Stimulated activated CD4-positive, alpha-beta T cell treated with anti-CD3 and anti-CD28 coated beads, Interleukin-4, amount 100 ng/mL, for 4 hours (primary cell): ENCODE measurements around the gene EXOSC10.

Experiments used
- DNase-seq, 2 experiments: peaks; one replicate each; pipeline ENCODE4 v3.0.0-alpha.2; 2020

The EXOSC10 gene

DNA sequence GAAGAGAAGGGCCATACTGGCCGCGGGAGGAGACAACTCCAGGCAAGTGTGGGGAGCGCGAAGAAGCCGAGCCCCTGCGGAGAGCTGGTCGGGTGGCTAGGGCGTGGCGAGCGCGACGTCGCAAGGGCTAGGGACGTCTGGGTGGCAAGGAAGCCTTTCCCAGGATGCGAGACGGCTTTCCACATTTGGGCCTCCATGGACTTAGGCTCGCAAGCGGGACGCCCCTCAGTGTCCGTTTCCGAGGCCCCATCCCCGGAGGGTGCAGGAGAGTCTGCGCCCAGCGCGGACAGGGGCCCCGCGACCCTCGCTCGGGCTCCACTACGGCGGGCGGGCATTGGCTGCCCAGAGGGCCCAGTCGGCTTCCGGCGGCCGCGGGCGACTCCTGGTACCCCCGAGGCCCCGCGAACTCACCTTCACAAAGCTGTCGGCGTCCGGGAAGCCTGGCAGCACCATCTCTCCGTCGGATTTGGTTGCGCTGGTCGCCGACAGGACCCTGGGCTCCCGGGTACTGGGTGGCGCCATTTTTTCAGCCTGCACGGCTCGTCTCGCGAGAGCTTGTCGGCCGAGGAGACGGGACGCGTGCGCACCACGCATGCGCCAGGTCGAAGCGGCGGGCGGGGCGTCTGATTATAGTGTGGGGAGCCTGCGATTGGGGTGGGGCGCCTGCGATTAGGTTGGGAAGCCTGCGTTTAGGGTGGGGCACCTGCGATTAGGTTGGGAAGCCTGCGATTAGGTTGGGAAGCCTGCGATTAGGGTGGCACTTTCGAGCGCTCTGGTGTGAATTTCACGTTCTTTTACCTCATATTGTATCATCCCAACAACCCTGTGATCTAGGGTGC is at the start of gene EXOSC10:
TSS of gene EXOSC10 (minus strand) at position 560 of the 839 bp plus-strand sequence. CDS start at position 522, 38 bp downstream.
- DNase-seq: peak; percentile 93 to 96

DNA sequence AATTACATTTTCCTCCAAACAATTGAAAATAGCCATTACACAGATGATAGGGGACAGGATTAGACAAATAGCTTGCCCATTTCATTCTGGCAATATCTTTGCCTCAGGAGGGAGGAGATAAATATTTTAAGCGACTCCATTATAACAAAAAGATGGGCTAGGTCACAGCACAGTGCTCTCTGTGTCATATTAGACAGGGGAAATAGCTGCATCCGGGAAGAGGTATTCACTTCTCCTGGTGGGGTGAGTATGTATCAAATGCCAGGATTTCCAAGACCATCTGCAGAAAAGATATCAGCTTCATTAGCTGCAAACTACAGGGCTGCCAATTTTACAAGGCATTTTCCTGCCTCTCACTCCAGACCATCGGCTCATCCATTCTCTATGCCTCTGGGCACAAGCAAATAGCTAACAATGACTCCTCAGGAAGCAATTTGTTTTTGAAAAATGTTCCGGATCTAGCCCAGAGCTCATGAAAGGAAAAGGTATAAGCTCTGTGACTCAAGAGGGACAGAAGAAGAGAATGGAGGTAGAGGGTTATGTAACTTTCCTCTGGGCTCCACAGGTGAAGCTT is 47.6 kb upstream of the EXOSC10 start:
- no peak for DNase-seq

DNA sequence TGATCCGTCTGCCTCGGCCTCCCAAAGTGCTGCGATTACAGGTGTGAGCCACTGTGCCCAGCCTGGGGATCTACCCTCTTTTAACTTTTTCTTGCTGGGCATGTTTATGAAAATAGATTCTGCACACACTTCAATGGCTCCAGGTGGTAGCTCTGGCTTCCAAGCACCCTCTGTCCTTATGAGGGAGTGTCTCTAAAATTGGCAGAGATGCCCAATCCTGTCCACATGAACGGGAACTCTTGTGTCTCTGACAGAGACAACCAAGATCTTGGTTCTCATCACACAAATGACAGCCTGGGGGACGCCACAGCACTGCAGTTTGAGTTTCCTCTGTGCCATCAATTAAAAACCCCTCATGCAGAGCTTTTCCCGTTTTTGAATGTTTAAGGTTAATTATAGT is 46.1 kb upstream of the EXOSC10 start:
- no peak for DNase-seq

DNA sequence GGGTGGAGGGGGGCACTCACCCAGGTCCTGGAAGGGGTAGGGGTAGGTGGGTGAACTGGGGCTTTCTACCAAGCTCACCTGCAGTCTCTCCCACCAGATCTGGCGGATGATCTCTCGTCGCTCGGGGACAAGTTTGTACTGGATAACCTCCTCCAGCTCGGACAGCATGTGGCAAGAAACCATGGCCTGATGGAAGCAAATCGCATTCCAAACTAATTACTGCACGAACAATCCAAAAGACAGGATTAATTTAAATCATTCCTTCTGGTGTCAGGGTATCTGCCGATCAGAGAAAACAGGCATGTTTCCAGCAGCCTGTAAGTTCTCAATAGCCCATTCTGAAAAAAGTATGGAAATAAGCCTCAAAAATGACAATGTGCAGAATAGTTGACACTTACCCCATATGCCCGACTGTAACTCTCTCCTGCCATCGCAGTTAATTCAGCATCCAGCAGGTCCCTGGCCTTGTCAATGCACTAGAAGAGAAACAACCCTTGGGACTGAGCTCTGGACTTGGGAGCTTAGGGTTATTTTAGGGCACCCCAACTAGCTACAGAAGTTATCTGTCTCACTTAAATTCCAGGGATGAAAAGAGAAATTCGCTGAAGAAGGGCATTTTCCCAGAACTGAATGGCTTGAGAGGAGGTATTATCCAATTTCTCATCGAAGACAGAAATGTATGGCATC is 45.0 kb upstream of the EXOSC10 start:
- DNase-seq: no peak

DNA sequence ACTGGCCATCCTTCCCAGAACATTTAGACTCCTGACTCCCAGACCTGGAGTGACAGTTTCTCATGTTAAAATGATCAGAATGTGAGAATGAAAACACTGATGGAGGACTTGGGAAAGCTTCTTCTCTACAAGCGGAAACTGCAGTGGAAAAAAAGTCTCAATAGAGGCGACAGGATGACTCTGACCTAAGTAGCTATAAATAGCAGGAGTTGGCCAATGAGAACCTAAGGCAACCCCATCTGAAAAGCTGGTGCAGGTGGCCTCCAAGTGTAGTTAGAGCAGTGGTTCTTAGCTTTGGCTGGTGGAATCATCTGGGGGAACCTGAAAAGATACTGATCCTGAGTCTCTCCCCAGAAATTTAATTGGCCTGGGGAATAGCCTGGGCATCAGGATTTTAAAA is 44.2 kb upstream of the EXOSC10 start:
- no peak for DNase-seq

DNA sequence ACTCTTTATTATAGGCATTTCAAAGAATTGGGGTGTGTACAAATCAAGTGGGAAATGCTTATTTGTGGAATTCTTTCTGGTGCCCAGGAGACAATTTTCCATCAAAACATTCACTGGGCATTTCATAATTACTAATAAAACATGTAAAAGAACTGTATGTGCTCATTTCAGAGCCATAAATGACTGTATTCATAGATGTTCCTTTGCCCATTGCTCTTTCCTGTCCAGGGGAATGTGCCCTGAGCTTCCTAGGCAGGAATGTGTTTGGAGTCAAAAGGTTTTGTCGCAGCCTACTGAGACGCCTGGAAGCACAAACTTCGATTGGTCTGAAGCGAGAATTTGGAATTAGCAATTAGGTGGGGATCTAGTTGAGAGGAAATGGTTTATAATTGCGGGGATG is 43.7 kb upstream of the EXOSC10 start:
- no peak for DNase-seq

DNA sequence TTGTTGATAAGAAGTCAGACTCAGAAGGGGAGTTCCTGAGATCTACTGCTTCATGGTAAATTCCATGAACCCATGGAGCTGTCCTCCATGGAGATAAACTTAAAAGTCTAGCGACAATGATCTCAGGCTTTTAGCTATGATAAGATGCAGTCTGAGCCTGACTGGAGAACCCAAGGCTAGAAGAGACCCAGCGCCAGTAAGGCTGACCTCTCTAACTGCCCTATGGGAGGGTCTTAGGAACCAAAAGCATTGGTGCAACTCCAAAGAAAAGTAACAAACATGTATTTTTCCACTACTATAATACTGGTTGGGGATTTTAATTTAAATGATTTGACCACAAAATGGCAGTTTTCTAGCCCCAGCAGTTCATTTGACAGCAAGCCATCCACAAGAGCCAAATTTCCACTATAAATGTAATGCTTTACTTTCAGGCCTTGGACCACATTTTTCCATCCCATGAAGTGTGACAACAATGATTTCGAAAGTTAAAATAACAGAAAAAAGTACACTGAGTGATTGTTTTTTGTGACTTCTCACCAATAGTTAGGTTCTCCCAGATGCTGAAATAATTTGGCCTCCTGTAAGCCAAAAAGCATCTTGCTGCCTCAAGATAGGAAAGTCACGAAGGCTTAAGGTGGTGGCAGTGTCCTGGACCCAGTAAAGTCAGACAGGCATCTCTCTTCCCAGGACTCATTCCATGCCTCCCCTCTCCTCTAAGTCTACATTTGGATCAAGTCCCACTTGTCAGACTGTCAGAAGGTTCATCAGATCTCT is 43.1 kb upstream of the EXOSC10 start:
- no peak for DNase-seq

DNA sequence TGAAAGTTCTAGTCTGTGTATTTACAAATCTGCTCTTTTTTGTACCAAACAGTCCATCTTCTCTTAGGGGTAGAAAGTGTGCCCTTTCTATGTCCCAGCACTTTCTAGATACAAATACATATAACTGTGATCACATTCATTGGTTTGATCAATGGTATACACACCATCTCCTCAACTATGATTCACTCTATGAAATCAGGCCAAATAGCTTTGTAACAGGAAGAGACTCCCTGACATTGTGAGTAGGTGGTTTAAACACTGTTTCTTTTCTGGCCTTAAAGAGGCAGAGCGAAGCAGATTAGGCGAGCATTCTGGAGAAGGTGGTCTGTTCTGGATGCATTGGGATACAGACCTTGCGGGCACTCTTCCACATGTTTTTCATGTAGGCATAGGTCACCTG is 39.3 kb upstream of the EXOSC10 start:
- DNase-seq: no peak

DNA sequence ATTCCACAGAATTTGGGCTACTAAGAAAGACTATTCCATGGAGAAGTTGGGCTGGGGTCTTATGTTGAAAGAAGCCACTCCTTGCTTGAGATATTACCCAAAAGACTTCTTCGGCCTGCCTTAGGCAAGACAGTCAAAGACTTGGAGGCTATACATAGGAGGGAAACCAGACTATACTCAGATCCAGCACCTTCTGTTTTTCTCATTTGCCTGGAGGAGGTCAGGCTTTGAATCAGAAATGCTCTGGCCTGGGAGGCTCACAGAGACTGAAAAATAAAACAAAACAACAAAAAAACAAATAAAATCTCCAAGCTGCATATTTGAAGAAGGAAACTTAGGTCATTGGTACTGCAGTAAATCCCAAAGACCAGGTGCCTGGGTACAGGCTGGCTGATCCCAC is 38.4 kb upstream of the EXOSC10 start:
- no peak for DNase-seq

DNA sequence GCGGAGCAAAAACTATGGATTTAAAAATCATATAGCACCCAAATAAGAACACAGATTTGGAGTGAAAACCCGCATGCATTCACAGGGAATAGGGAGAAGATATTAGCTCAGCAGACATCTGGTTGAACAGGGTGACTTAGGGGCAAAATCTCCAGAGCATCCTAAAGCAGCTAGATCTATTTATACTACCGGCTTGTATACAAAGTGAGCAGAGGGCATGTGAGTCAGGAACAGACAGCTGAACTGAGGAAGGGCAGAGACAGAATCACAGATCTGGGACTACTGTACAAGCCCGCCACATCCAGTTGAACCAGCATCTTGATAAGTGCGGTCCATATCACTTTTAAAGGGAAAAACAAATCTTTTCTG is 35.2 kb upstream of the EXOSC10 start:
- no peak for DNase-seq

DNA sequence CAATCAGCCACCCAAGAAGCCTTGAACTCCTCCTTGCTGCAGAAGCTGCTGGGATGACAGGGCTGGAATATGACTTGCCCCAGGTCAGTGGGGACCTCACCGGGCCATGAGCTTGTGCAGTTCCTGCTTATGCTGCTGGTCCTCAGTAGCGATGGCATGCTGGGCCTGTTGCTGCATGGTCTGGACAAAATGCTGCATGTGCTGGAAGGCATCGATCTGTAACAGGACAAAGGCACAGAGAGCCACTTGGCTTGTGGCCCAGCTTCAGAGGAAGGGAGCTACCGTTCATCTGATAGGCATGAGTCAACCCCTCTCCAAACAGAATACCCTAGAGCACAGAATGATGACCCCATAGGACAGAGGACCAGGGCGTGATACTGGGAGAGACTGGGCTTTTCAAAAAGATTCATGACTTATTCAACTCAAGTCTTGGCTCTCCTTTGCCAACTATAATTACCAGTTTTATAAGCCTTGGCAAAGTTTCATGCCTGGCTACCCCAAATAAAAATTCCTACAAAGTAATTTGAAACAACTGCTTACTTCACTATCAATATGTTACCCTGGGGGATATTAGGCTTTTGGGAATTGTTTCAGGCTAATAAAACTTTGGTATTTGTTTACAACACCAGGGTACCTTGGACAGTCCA is 34.7 kb upstream of the EXOSC10 start:
- DNase-seq: no peak

DNA sequence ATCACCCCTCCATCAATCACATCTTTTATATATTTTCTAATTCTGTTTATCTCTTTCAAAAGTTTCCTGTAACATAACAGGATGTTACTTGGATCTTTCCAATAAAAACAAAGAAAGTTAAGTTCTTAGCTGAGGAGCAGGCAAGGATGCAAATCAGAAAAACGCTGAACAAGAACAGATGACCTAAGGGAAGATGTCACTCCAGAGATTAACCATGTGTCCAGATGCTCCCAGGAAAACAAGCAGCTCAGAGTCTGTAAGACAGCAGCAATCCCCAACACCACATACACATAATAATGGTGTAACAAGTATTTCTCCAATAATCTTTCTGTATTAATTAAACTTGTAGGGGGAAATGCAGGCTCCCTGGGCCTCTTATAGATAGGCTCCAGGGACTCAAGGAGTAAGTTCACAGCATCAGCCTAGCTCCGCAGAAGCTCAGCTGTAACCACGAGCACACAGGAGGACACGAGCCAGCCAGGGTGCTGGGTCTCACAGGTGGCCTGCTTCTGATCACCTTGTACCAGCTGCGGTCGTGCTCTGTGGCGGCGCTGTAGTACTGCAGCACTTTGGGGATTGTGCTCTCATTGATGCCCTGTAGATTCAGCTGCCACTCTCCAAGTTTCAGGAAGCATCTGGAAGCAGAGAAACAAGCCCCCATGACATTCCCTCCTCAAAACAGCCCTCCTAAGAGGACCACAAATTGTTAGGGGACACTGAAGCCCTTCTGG is 33.1 kb upstream of the EXOSC10 start:
- DNase-seq: no peak

DNA sequence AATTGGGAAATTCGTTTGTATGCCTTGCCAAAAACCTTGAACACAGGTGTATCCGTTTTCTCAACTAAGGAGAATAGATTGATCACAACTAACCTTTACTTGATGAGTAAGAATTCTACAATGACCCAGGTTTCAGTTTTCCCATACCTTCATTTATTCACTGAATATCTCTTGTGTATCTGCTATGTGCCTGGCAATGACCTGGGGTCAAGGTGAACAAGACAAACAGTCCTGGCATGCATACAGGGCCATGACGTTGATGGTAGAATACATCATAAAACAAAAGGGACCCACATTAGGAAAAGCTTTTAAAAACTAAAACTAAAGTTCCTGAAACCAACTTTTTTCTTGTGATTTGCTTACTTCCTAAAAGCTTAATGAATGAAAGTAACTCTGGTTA is 32.1 kb upstream of the EXOSC10 start:
- no peak for DNase-seq

DNA sequence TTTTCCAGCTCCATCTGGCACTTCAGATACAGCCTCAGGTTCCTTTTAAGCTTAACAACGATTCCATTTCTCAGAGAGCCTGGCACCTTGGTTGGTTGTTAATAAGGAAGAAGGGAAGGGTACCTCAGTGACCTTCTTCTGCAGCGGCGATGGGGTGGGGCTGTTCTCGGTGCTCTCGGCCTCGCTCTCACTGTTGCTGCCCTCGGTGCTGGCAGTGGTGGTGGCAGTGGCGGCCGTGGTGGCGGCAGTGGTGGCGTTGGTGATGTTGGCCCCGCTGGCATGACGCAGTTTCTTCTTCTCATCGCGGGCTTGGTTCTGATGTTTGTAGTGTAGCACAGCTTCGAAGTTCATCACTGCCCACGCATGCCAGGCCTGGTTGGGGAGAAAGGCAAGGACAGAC is 30.7 kb upstream of the EXOSC10 start:
- DNase-seq: no peak

DNA sequence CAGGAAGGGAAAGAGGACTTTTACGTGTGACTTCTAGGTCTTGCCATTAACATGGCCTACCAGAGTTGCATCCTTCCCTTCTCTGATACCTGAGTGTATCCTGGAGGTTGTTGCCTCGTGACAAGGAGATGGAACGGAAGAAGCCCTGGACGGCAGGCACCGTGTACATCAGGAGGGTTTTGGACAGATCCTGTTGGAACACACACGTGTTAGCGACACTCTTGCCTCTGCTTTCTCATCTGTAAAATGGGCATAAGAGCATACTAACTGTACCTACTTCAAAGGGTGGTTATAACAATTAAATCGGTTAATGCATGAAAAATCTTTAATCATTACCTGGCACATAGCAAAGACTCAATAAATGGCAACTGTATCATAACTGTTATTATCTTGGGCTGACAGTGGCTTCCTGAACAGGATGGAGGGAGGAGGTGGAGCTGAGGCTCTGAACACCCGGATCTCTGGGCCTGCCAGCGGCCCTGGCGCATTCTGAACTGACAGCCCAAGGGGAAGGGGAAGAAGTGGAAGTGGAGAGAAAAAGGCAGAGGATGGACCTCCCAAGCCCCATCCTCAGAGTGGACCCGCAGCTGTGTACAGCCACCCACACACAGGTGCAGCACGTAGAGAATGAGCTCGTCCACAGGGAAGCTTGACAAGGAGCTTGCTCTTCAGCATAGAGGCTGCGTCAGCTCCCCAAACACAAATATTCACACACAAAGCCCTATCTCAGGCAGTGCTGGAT is 30.2 kb upstream of the EXOSC10 start:
- no peak for DNase-seq

DNA sequence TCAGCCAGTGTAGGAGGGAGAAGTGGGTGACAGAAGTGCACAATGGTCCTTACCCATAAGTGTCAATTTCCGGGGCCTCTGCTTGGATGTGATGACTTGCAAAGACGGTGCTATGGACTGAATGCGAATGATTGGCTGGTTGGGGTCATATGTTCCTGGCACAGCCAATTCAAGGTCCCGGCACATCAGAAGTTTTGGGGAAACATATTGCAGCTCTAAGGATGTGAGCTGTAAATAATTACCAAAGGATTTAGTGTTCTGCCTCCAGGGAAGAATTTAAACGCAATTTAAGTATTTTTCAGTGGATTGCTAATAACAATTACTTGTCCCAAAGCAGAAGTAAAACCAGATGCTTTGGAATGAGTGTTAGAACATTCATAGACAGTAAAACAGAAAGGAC is 26.9 kb upstream of the EXOSC10 start:
- no peak for DNase-seq

DNA sequence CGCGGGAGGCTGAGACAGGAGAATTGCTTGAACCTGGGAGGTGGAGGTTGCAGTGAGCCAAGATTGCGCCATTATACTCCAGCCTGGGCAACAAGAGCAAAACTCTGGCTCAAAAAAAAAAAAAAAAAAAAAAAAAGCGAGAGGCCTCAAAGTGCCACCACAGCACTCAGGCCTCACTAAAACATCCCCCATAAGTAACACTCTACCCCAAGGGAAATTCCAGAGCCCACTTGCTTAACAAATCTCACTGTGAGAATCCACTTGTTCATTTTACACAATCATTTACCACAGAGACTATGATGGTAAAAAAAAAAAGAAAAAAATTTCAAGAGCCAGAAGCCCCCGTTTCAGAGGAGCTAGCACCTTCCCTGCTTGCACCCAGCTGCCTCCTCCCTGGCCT is 26.3 kb upstream of the EXOSC10 start:
- DNase-seq: no peak

DNA sequence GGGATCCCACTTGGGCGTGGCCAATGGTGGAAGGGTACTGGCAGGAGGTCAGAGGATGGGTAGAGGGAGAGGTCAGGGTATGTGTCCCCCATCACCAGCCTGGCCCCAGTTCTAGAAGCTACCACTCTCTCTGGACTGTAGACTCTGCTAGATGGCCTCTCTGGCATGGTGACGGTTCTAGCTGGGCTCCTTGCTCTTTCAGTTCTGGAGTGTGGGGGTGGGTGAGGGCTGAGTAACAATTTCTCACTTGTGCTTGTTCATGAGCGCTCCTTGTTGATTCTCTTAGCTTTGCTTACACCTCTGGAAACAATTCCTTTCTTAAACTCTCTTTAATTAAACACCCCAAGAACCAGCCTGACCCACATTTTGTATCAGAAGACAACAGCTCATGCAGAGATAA is 25.3 kb upstream of the EXOSC10 start:
- no peak for DNase-seq

DNA sequence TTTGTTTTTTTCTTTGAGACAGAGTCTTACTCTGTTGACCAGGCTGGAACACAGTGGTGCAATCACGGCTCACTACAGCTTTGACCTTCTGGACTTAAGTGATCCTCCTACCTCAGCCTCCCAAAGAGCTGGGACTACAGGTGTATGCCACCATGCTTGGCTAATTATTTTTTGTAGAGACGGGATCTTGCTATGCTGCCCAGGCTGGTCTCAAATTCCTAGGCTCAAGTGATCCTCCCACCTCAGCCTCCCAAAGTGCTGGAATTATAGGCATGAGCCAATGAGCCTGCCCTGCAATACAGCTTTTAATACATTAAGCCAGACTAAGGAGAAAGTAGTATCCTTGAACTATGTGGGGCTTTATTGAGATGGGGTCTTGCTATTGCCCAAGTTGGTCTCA is 16.6 kb upstream of the EXOSC10 start:
- no peak for DNase-seq

DNA sequence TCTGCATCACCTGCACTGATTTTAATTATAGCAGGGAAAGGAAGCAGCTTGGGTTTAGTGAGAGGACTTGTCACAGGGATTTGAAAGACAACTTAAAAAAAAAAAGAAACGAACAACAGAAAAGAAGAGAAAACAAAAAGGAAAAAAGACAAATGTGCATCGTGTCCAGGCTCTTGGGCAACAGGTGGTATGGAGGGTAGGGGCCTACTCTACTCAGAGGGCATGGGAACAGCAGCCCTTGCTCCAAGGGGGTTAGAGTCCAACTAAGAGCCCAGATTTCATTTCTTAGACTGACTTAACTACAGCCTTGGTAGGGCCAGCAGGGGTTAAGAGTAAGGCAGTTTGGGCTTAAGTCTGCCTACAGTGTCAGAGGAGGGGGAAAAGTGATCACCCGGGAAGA is 15.3 kb upstream of the EXOSC10 start:
- DNase-seq: no peak

DNA sequence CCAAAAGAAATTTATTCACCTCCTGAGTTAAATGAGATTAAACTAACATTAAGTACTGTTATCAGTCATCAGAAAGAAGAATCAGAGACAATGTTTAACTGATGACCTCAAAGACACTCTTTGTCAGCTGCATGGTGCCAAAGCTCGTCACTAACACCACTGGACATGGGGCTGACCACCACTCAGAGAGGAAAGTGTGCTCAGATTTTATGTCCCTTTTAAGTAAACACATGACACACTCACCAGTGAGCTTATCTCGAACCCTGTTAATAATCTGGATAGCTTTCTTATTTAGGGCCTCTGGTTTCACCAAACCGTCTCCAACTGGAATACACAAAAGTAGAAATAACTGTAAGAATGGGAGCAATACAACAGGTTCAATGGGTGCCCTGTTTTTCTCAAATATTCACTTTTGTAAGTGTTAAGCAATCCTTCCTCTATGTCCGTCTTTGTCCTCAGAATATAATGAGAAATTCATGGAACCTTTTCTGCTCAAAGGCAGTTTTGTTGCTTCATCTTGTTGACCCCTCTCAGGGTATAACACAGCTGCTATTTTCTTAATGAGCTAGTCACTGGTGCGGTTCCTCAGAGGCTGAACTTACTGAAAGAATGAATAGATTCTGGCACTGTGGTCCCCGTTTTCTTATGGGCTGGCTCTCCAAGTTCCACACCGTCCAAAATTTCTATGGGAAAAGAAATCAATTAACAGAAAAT is 9.5 kb upstream of the EXOSC10 start:
- DNase-seq: no peak
